GM12878 (cell line): ENCODE data around the gene MEF2D. TPM values are rescaled to one million over a fixed set of nuclear protein-coding genes. Genes with fewer than 3 reads are reported as not detected.

Experiments
- ASH2L ChIP-seq: fragments of 300-600, 200-600 bp; sonication (generic); IDR thresholded peaks from 2 replicates; pipeline ENCODE4 v1.6.1; 2017; ENCODE audit warnings: low read depth, mild to moderate bottlenecking, borderline replicate concordance
- CBFB ChIP-seq: IDR thresholded peaks from 2 replicates; pipeline ENCODE4 v1.6.1; 2016; ENCODE audit warnings: antibody characterized with exemption, low read depth
- CHD1 ChIP-seq: IDR thresholded peaks from 2 replicates; pipeline ENCODE4 v1.6.1; 2012; ENCODE audit warnings: low read depth, low read length, improper control_type of control experiment
- GABPA ChIP-seq: IDR thresholded peaks from 2 replicates; pipeline ENCODE4 v1.6.1; 2014; ENCODE audit warnings: antibody characterized with exemption, low read depth, mild to moderate bottlenecking, inconsistent platforms
- HDAC6 ChIP-seq: fragments of 200-600 bp; sonication (generic); IDR thresholded peaks from one replicate; pipeline ENCODE4 v1.8.0; 2017; ENCODE audit warnings: antibody characterized with exemption; ENCODE audit not compliant: unreplicated experiment
- IKZF2 ChIP-seq, 2 experiments: fragments of 450-650 bp; IDR thresholded peaks; 2 replicates each; pipeline ENCODE4 v1.6.1; 2017; ENCODE audit warnings: mild to moderate bottlenecking in 2 of 2, moderate library complexity in 2 of 2
- LARP7 ChIP-seq: fragments of 450-650 bp; IDR thresholded peaks from 2 replicates; pipeline ENCODE4 v1.6.1; 2017; ENCODE audit warnings: mild to moderate bottlenecking
- MEF2A ChIP-seq: IDR thresholded peaks from 2 replicates; pipeline ENCODE4 v1.6.1; 2011; ENCODE audit warnings: low read depth, mild to moderate bottlenecking, low read length, moderate library complexity; ENCODE audit not compliant: insufficient read depth
- MXI1 ChIP-seq: fragments of 150-350 bp; IDR thresholded peaks from 2 replicates; pipeline ENCODE4 v1.6.1; 2011; ENCODE audit warnings: low read depth, mild to moderate bottlenecking, inconsistent platforms, low read length, improper control_type of control experiment
- POLR2A ChIP-seq: IDR thresholded peaks from 2 replicates; pipeline ENCODE4 v1.6.1; 2011; ENCODE audit warnings: low read depth, mild to moderate bottlenecking, low read length
- RCOR1 ChIP-seq: conservative IDR thresholded peaks from 2 replicates; pipeline ENCODE4 v1.6.1; 2012; ENCODE audit warnings: low read depth, low read length, improper control_type of control experiment
- RFX5 ChIP-seq: IDR thresholded peaks from 2 replicates; pipeline ENCODE4 v1.6.1; 2011; ENCODE audit warnings: low read depth, low read length, improper control_type of control experiment
- SREBF2 ChIP-seq: IDR thresholded peaks from 2 replicates; pipeline ENCODE4 v1.6.1; 2012; ENCODE audit warnings: mild to moderate bottlenecking, low read length
- YBX1 ChIP-seq: fragments of 450-650 bp; IDR thresholded peaks from 2 replicates; pipeline ENCODE4 v1.6.1; 2016; ENCODE audit warnings: antibody characterized with exemption
- ZNF207 ChIP-seq: fragments of 450-650 bp; IDR thresholded peaks from 2 replicates; pipeline ENCODE4 v1.6.1; 2014; ENCODE audit warnings: antibody characterized with exemption, mild to moderate bottlenecking, borderline replicate concordance
- ZNF622 ChIP-seq: fragments of 450-650 bp; IDR thresholded peaks from 2 replicates; pipeline ENCODE4 v1.6.1; 2017; ENCODE audit warnings: mild to moderate bottlenecking, inconsistent platforms
- polyA plus RNA-seq, 11 experiments: library from polyadenylated mRNA; depleted of rRNA in 4 of 11; unstranded in 6 of 11; stranded (reverse) in 5 of 11; fragments of >200 nt; fragmentation: Nextera tagmentation in 4 of 11; fragmentation: Illumina TruSeq in 1 of 11; extraction: Ambion mirVana in 4 of 11; extraction: Trizol in 1 of 11; gene quantifications; 1 replicate in 1 of 11; 2 replicates in 10 of 11; pipeline versions ENCODE4 v1.2.1 to v1.2.3, GENCODE V29; 2011 to 2016; ENCODE audit warnings: inconsistent platforms in 2 of 11, missing spikeins in 2 of 11, low read depth in 1 of 11
- total RNA-seq, 4 experiments: library from RNA; depleted of rRNA in 3 of 4; stranded (reverse); fragments of >200 nt in 3 of 4; fragmentation: Illumina TruSeq in 1 of 4; extraction: Trizol in 1 of 4; gene quantifications; 2 replicates each; pipeline versions ENCODE4 v1.2.1 to v1.2.3, GENCODE V29; 2013 to 2021
- TF ChIP-seq, protein P1 (sequence below): fragments of 450-650 bp; IDR thresholded peaks from 2 replicates; pipeline ENCODE4 v1.6.1; 2017; ENCODE audit warnings: mild to moderate bottlenecking, moderate library complexity
- TF ChIP-seq, protein P2 (sequence below): fragments of 450-650 bp; IDR thresholded peaks from 2 replicates; pipeline ENCODE4 v1.6.1; 2017; ENCODE audit warnings: low read depth, mild to moderate bottlenecking, moderate library complexity
- TF ChIP-seq, protein P3 (sequence below): fragments of 450-650 bp; IDR thresholded peaks from 2 replicates; pipeline ENCODE4 v1.6.1; 2016; ENCODE audit warnings: mild to moderate bottlenecking
- TF ChIP-seq, protein P4 (sequence below): fragments of 450-650 bp; IDR thresholded peaks from 2 replicates; pipeline ENCODE4 v1.6.1; 2017; ENCODE audit warnings: mild to moderate bottlenecking, moderate library complexity

Gene MEF2D
- total and polyA plus RNA-seq, 10 of the 15 experiments (the other 5 are each of a cell fraction or from before 2014, with no cell fraction given): 0.61 to 53.0 (median 15.2) TPM

DNA sequence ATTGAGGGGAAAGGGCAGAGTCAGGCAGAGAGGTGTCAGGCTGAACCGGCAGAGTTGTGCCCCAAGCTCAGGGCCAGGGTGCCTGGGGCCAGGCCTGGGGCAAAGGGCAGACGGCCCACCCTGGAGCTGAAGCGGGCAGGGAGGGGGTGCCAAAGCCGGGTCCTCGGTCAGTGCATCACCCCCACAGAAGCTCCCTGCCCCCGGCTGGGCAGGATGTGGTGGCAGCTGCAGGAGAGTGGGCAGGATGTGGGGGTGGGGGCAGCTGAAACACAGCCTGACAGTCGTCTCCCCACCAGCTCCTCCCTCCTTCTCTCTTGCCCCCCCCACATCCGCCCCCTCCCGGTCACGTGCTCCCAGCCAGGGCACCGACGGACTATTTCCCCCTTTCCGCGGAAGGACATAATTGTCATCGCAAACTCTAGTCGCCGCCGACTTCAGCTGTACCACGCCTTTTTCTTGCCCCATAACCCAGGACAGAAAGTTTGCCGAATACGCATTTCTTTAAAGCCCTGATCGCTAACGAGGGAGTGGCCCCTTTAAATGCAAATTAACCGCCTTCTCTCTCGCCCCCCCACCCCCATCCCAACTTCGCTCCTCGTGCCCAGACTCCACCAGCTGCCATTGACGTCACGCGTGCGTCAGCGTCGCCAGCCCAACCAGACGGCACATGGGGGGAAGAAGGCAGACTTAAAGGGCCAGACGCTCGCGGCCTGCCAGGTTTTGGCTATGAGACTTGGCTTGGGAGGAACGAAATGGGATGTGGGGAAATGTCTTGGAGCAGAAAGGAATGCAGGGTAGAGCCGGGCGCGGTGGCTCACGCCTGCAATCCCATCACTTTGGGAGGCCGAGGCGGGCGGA lies 4.5 kb upstream of the MEF2D start (continued):
- TF ChIP-seq, protein P1, sequence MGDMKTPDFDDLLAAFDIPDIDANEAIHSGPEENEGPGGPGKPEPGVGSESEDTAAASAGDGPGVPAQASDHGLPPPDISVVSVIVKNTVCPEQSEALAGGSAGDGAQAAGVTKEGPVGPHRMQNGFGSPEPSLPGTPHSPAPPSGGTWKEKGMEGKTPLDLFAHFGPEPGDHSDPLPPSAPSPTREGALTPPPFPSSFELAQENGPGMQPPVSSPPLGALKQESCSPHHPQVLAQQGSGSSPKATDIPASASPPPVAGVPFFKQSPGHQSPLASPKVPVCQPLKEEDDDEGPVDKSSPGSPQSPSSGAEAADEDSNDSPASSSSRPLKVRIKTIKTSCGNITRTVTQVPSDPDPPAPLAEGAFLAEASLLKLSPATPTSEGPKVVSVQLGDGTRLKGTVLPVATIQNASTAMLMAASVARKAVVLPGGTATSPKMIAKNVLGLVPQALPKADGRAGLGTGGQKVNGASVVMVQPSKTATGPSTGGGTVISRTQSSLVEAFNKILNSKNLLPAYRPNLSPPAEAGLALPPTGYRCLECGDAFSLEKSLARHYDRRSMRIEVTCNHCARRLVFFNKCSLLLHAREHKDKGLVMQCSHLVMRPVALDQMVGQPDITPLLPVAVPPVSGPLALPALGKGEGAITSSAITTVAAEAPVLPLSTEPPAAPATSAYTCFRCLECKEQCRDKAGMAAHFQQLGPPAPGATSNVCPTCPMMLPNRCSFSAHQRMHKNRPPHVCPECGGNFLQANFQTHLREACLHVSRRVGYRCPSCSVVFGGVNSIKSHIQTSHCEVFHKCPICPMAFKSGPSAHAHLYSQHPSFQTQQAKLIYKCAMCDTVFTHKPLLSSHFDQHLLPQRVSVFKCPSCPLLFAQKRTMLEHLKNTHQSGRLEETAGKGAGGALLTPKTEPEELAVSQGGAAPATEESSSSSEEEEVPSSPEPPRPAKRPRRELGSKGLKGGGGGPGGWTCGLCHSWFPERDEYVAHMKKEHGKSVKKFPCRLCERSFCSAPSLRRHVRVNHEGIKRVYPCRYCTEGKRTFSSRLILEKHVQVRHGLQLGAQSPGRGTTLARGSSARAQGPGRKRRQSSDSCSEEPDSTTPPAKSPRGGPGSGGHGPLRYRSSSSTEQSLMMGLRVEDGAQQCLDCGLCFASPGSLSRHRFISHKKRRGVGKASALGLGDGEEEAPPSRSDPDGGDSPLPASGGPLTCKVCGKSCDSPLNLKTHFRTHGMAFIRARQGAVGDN: peak; percentile 90
- TF ChIP-seq, protein P2, sequence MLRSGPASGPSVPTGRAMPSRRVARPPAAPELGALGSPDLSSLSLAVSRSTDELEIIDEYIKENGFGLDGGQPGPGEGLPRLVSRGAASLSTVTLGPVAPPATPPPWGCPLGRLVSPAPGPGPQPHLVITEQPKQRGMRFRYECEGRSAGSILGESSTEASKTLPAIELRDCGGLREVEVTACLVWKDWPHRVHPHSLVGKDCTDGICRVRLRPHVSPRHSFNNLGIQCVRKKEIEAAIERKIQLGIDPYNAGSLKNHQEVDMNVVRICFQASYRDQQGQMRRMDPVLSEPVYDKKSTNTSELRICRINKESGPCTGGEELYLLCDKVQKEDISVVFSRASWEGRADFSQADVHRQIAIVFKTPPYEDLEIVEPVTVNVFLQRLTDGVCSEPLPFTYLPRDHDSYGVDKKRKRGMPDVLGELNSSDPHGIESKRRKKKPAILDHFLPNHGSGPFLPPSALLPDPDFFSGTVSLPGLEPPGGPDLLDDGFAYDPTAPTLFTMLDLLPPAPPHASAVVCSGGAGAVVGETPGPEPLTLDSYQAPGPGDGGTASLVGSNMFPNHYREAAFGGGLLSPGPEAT: peak; percentile 99
- no peak for TF ChIP-seq YBX1
- TF ChIP-seq RCOR1: no peak
- peak; percentile 80 to 88 for TF ChIP-seq IKZF2 (IDR thresholded peaks at IDR 0.05)
- TF ChIP-seq HDAC6: no peak
- peak; percentile 35; the same call in 1 of the 2 replicates for TF ChIP-seq MEF2A
- TF ChIP-seq CHD1: no peak; the same call in 1 of the 2 replicates
- no peak for TF ChIP-seq GABPA
- peak; percentile 55 for TF ChIP-seq POLR2A
- TF ChIP-seq ASH2L: no peak
- TF ChIP-seq, protein P3, sequence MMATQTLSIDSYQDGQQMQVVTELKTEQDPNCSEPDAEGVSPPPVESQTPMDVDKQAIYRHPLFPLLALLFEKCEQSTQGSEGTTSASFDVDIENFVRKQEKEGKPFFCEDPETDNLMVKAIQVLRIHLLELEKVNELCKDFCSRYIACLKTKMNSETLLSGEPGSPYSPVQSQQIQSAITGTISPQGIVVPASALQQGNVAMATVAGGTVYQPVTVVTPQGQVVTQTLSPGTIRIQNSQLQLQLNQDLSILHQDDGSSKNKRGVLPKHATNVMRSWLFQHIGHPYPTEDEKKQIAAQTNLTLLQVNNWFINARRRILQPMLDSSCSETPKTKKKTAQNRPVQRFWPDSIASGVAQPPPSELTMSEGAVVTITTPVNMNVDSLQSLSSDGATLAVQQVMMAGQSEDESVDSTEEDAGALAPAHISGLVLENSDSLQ: peak; percentile 81
- no peak for TF ChIP-seq SREBF2
- no peak for TF ChIP-seq ZNF622
- TF ChIP-seq MXI1: peak; percentile 80
- TF ChIP-seq ZNF207: no peak
- TF ChIP-seq CBFB: peak; percentile 68; the same call in 1 of the 2 replicates
- TF ChIP-seq RFX5: peak; percentile 57; the same call in 1 of the 2 replicates
- TF ChIP-seq, protein P4, sequence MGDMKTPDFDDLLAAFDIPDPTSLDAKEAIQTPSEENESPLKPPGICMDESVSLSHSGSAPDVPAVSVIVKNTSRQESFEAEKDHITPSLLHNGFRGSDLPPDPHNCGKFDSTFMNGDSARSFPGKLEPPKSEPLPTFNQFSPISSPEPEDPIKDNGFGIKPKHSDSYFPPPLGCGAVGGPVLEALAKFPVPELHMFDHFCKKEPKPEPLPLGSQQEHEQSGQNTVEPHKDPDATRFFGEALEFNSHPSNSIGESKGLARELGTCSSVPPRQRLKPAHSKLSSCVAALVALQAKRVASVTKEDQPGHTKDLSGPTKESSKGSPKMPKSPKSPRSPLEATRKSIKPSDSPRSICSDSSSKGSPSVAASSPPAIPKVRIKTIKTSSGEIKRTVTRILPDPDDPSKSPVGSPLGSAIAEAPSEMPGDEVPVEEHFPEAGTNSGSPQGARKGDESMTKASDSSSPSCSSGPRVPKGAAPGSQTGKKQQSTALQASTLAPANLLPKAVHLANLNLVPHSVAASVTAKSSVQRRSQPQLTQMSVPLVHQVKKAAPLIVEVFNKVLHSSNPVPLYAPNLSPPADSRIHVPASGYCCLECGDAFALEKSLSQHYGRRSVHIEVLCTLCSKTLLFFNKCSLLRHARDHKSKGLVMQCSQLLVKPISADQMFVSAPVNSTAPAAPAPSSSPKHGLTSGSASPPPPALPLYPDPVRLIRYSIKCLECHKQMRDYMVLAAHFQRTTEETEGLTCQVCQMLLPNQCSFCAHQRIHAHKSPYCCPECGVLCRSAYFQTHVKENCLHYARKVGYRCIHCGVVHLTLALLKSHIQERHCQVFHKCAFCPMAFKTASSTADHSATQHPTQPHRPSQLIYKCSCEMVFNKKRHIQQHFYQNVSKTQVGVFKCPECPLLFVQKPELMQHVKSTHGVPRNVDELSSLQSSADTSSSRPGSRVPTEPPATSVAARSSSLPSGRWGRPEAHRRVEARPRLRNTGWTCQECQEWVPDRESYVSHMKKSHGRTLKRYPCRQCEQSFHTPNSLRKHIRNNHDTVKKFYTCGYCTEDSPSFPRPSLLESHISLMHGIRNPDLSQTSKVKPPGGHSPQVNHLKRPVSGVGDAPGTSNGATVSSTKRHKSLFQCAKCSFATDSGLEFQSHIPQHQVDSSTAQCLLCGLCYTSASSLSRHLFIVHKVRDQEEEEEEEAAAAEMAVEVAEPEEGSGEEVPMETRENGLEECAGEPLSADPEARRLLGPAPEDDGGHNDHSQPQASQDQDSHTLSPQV: peak; percentile 97
- peak; percentile 56; the same call in 1 of the 2 replicates for TF ChIP-seq LARP7
